ENCODE results near the gene SLC13A4.

Gene SLC13A4

GRCh38 chr7:135723411-135723810 is 4.6 kb downstream of the SLC13A4 start:
- no peak for DNase-seq (ENCODE audit: insufficient read length, low spot score)
- TF ChIP-seq PAX5 (IDR thresholded peaks at IDR 0.05; ENCODE audit: insufficient read depth, low read length, severe bottlenecking): no peak
- TF ChIP-seq POU2F2 (IDR thresholded peaks at IDR 0.05; ENCODE audit: low read depth, low read length): no peak
- no peak for TF ChIP-seq POLR2A (IDR thresholded peaks at IDR 0.05; ENCODE audit: low read depth, low read length)
- TF ChIP-seq POLR2AphosphoS5 (IDR thresholded peaks at IDR 0.05; ENCODE audit: low read depth, low read length): no peak
- no peak for TF ChIP-seq TAF1 (IDR thresholded peaks at IDR 0.05; ENCODE audit: low read depth, low read length)
- no peak for TF ChIP-seq SPI1 (IDR thresholded peaks at IDR 0.05; ENCODE audit: low read depth, low read length)
- FAIRE-seq: no peak

GRCh38 chr7:135721198-135721820 is 6.7 kb downstream of the SLC13A4 start:
- no peak for TF ChIP-seq POLR2A (IDR thresholded peaks at IDR 0.05; ENCODE audit: low read depth, low read length)
- TF ChIP-seq POU2F2 (IDR thresholded peaks at IDR 0.05; ENCODE audit: low read depth, low read length): no peak
- TF ChIP-seq PAX5 (IDR thresholded peaks at IDR 0.05; ENCODE audit: insufficient read depth, low read length, severe bottlenecking): no peak
- TF ChIP-seq TAF1 (IDR thresholded peaks at IDR 0.05; ENCODE audit: low read depth, low read length): no peak
- TF ChIP-seq POLR2AphosphoS5 (IDR thresholded peaks at IDR 0.05; ENCODE audit: low read depth, low read length): no peak
- TF ChIP-seq SPI1 (IDR thresholded peaks at IDR 0.05; ENCODE audit: low read depth, low read length): no peak
- no peak for FAIRE-seq
- no peak for DNase-seq (ENCODE audit: insufficient read length, low spot score)

- FAIRE-seq: no peak
These were observed 8.3 kb downstream of the SLC13A4 start for GRCh38 chr7:135719688-135720087.

GRCh38 chr7:135718794-135719437 is 9.1 kb downstream of the SLC13A4 start:
- no peak for TF ChIP-seq TAF1 (IDR thresholded peaks at IDR 0.05; ENCODE audit: low read depth, low read length)
- no peak for TF ChIP-seq SPI1 (IDR thresholded peaks at IDR 0.05; ENCODE audit: low read depth, low read length)
- no peak for TF ChIP-seq PAX5 (IDR thresholded peaks at IDR 0.05; ENCODE audit: insufficient read depth, low read length, severe bottlenecking)
- TF ChIP-seq POLR2AphosphoS5 (IDR thresholded peaks at IDR 0.05; ENCODE audit: low read depth, low read length): no peak
- no peak for TF ChIP-seq POLR2A (IDR thresholded peaks at IDR 0.05; ENCODE audit: low read depth, low read length)
- TF ChIP-seq POU2F2 (IDR thresholded peaks at IDR 0.05; ENCODE audit: low read depth, low read length): no peak
- FAIRE-seq (no peak), DNase-seq (ENCODE audit: insufficient read length, low spot score) (no peak)

More at GRCh38 chr7:135719688-135720087, 8.3 kb downstream of the SLC13A4 start:
- TF ChIP-seq POLR2AphosphoS5 (IDR thresholded peaks at IDR 0.05; ENCODE audit: low read depth, low read length) (no peak), TAF1 (IDR thresholded peaks at IDR 0.05; ENCODE audit: low read depth, low read length) (no peak), POU2F2 (IDR thresholded peaks at IDR 0.05; ENCODE audit: low read depth, low read length) (no peak), PAX5 (IDR thresholded peaks at IDR 0.05; ENCODE audit: insufficient read depth, low read length, severe bottlenecking) (no peak), SPI1 (IDR thresholded peaks at IDR 0.05; ENCODE audit: low read depth, low read length) (no peak)
- DNase-seq (ENCODE audit: insufficient read length, low spot score): no peak

GRCh38 chr7:135718219-135718618 is 9.8 kb downstream of the SLC13A4 start:
- TF ChIP-seq PAX5 (IDR thresholded peaks at IDR 0.05; ENCODE audit: insufficient read depth, low read length, severe bottlenecking): no peak
- TF ChIP-seq TAF1 (IDR thresholded peaks at IDR 0.05; ENCODE audit: low read depth, low read length): no peak
- TF ChIP-seq POU2F2 (IDR thresholded peaks at IDR 0.05; ENCODE audit: low read depth, low read length): no peak
- no peak for TF ChIP-seq POLR2AphosphoS5 (IDR thresholded peaks at IDR 0.05; ENCODE audit: low read depth, low read length)
- TF ChIP-seq POLR2A (IDR thresholded peaks at IDR 0.05; ENCODE audit: low read depth, low read length): no peak
- TF ChIP-seq SPI1 (IDR thresholded peaks at IDR 0.05; ENCODE audit: low read depth, low read length): no peak
- DNase-seq (ENCODE audit: insufficient read length, low spot score) (no peak), FAIRE-seq (no peak)

- FAIRE-seq (no peak), DNase-seq (ENCODE audit: insufficient read length, low spot score) (no peak)
- TF ChIP-seq TAF1 (IDR thresholded peaks at IDR 0.05; ENCODE audit: low read depth, low read length): no peak
- no peak for TF ChIP-seq POU2F2 (IDR thresholded peaks at IDR 0.05; ENCODE audit: low read depth, low read length)
- no peak for TF ChIP-seq POLR2AphosphoS5 (IDR thresholded peaks at IDR 0.05; ENCODE audit: low read depth, low read length)
- TF ChIP-seq PAX5 (IDR thresholded peaks at IDR 0.05; ENCODE audit: insufficient read depth, low read length, severe bottlenecking): no peak
- no peak for TF ChIP-seq POLR2A (IDR thresholded peaks at IDR 0.05; ENCODE audit: low read depth, low read length)
- no peak for TF ChIP-seq SPI1 (IDR thresholded peaks at IDR 0.05; ENCODE audit: low read depth, low read length)
These were observed 10.3 kb downstream of the SLC13A4 start for GRCh38 chr7:135717693-135718092.

GRCh38 chr7:135716677-135717238 is 11.2 kb downstream of the SLC13A4 start:
- no peak for DNase-seq (ENCODE audit: insufficient read length, low spot score)
- no peak for FAIRE-seq

GRCh38 chr7:135715673-135716072 is 12.3 kb downstream of the SLC13A4 start:
- DNase-seq (ENCODE audit: insufficient read length, low spot score) (no peak), FAIRE-seq (no peak)
- no peak for TF ChIP-seq SPI1 (IDR thresholded peaks at IDR 0.05; ENCODE audit: low read depth, low read length)
- no peak for TF ChIP-seq PAX5 (IDR thresholded peaks at IDR 0.05; ENCODE audit: insufficient read depth, low read length, severe bottlenecking)
- TF ChIP-seq POU2F2 (IDR thresholded peaks at IDR 0.05; ENCODE audit: low read depth, low read length): no peak
- no peak for TF ChIP-seq POLR2AphosphoS5 (IDR thresholded peaks at IDR 0.05; ENCODE audit: low read depth, low read length)

More at GRCh38 chr7:135716677-135717238, 11.2 kb downstream of the SLC13A4 start:
- TF ChIP-seq TAF1 (IDR thresholded peaks at IDR 0.05; ENCODE audit: low read depth, low read length) (no peak), POLR2A (IDR thresholded peaks at IDR 0.05; ENCODE audit: low read depth, low read length) (no peak), PAX5 (IDR thresholded peaks at IDR 0.05; ENCODE audit: insufficient read depth, low read length, severe bottlenecking) (no peak), SPI1 (IDR thresholded peaks at IDR 0.05; ENCODE audit: low read depth, low read length) (no peak), POU2F2 (IDR thresholded peaks at IDR 0.05; ENCODE audit: low read depth, low read length) (no peak), POLR2AphosphoS5 (IDR thresholded peaks at IDR 0.05; ENCODE audit: low read depth, low read length) (no peak)

GRCh38 chr7:135715055-135715522 is 12.9 kb downstream of the SLC13A4 start:
- FAIRE-seq: peak; percentile 28
- TF ChIP-seq TAF1 (IDR thresholded peaks at IDR 0.05; ENCODE audit: low read depth, low read length) (no peak), POLR2A (IDR thresholded peaks at IDR 0.05; ENCODE audit: low read depth, low read length) (no peak), POLR2AphosphoS5 (IDR thresholded peaks at IDR 0.05; ENCODE audit: low read depth, low read length) (no peak), POU2F2 (IDR thresholded peaks at IDR 0.05; ENCODE audit: low read depth, low read length) (no peak), SPI1 (IDR thresholded peaks at IDR 0.05; ENCODE audit: low read depth, low read length) (no peak), PAX5 (IDR thresholded peaks at IDR 0.05; ENCODE audit: insufficient read depth, low read length, severe bottlenecking) (no peak)
- DNase-seq (ENCODE audit: insufficient read length, low spot score): no peak

Data from GM12891 (cell line).